Dendritic cell treated with granulocyte-macrophage colony-stimulating factor and Interleukin-4, amounts not matched to agents 40 ng/mL and 50 ng/mL, for 4 days (primary cell): ENCODE results near the gene ATRX.
"Not testable (repeated sequence)": the region's sequence is repeated elsewhere in the genome, so short reads cannot be mapped to it uniquely, and the experiment has no call there.

Source experiments
- H3K27ac Mint-ChIP-seq: one replicate; pipeline ENCODE4 v1.8.0; 2022; ENCODE audit warnings: mild to moderate bottlenecking, mixed read lengths
- H3K27me3 Mint-ChIP-seq: one replicate; pipeline ENCODE4 v1.8.0; 2022; ENCODE audit warnings: mild to moderate bottlenecking, mixed read lengths
- H3K36me3 Mint-ChIP-seq: one replicate; pipeline ENCODE4 v1.8.0; 2022; ENCODE audit warnings: low read depth, mixed read lengths
- H3K4me1 Mint-ChIP-seq: one replicate; pipeline ENCODE4 v1.8.0; 2022; ENCODE audit warnings: low read depth, mixed read lengths
- H3K4me3 Mint-ChIP-seq: one replicate; pipeline ENCODE4 v1.8.0; 2022; ENCODE audit warnings: mild to moderate bottlenecking, moderate library complexity, mixed read lengths
- H3K9me3 Mint-ChIP-seq: one replicate; pipeline ENCODE4 v1.8.0; 2022; ENCODE audit warnings: mixed read lengths
- intact Hi-C: fragments of 100-400 bp; cut with micrococcal nuclease; formaldehyde crosslinking; loops from one replicate; pipeline ENCODE4 v1.15.0; 2022

ATRX gene

DNA sequence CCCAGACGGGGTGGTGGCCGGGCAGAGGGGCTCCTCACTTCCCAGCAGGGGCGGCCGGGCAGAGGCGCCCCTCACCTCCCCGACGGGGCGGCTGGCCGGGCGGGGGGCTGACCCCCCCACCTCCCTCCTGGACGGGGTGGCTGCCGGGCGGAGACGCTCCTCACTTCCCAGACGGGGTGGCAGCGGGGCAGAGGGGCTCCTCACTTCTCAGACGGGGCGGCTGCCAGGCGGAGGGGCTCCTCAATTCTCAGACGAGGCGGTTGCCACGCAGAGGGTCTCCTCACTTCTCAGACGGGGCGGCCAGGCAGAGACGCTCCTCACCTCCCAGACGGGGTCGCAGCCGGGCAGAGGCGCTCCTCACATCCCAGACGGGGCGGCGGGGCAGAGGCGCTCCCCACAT lies 19.8 kb downstream of the ATRX start:
- H3K4me3 Mint-ChIP-seq, H3K9me3 Mint-ChIP-seq, H3K27me3 Mint-ChIP-seq, intact Hi-C loops, H3K27ac Mint-ChIP-seq, H3K4me1 Mint-ChIP-seq: not testable (repeated sequence)
- H3K36me3 Mint-ChIP-seq = peaks cover 13% of the 10 kb centered on the region

DNA sequence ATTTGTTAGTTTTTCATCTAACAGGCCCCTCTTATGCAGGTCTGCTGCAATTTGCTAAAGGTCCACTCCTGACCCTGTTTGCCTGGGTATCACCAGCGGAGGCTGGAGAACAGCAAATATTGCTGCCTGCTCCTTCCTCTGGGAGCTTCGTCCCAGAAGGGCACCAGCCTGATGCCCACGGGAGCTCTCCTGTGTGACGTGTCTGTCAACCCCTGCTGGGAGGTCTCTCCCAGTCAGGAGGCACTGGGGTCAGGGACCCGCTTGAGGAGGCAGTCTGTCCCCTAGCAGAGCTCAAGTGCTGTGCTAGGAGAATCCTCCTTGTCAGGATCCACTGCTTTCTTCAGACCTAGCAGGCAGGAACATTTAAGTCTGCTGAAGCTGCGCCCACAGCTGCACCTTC lies 30.5 kb downstream of the ATRX start:
- H3K4me3 Mint-ChIP-seq = no peak overlapping the region
- H3K36me3 Mint-ChIP-seq = peaks cover 27% of the 10 kb centered on the region
- H3K27ac Mint-ChIP-seq = no peak overlapping the region
- H3K27me3 Mint-ChIP-seq = no peaks in the 10 kb centered on the region
- H3K9me3 Mint-ChIP-seq = peaks cover 21% of the 10 kb centered on the region
- intact Hi-C loops = no loop called here
- H3K4me1 Mint-ChIP-seq = no peaks in the 10 kb centered on the region

DNA sequence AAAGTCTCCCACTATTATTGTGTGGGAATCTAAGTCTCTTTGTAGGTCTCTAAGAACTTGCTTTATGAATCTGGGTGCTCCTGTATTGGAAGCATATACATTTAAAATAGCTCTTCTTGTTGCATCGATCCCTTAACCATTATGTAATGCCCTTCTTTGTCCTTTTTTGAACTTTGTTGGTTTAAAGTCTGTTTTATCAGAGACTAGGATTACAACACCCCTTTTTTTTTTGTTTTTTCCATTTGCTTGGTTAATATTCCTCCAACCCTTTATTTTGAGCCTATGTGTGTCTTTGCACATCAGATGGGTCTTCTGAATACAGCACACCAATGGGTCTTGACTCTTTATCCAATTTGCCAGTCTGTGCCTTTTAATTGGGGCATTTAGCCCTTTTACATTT lies 32.1 kb downstream of the ATRX start:
- Mint-ChIP-seq H3K9me3 (peaks cover 21% of the 10 kb centered on the region), H3K36me3 (peaks cover 27% of the 10 kb centered on the region)
- H3K27me3 Mint-ChIP-seq, H3K4me3 Mint-ChIP-seq, H3K27ac Mint-ChIP-seq, H3K4me1 Mint-ChIP-seq, intact Hi-C loops: not testable (repeated sequence)

DNA sequence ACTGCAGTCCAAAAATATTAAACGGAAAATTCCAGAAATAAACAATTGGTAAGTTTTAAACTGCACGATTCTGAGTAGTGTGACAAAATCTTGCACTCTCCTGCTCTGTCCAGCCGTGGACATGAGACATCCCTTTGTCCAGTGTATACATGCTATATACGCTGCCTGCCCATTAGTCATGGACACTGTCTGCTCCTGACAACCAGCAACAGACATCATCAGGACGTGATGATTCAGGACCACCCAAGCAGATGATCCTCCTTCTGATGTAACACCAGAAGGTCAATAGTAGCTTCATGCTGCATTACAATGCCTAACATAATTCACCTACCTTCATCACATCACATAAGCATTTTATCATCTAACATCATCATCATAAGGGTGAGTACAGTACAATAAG lies 36.3 kb downstream of the ATRX start:
- Mint-ChIP-seq H3K27ac (no peak overlapping the region), H3K9me3 (peaks cover 14% of the 10 kb centered on the region), H3K4me1 (no peaks in the 10 kb centered on the region), H3K36me3 (peaks cover 1% of the 10 kb centered on the region), H3K27me3 (no peaks in the 10 kb centered on the region), H3K4me3 (no peak overlapping the region)
- intact Hi-C loops = no loop called here

DNA sequence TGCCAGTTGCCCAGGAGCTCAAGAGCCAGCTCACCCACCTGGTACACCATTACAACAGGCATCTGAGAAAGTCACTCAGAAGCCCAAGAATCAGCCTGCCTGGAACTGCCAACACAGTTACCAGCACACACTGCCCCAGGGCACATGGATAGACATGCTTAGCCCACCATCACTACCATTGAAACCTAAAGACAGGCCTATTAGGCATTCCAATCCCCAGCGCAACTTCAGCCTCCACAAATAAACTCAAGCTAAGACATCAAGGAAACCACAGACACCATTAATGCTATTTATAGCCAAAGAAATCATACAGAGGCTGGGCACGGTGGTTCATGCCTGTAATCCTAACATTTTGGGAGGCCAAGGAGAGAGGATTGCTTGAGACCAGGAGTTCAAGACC lies 42.3 kb downstream of the ATRX start:
- no peaks in the 10 kb centered on the region for H3K9me3 Mint-ChIP-seq
- H3K27ac Mint-ChIP-seq = peak overlapping the region; percentile 12
- no peaks in the 10 kb centered on the region for H3K36me3 Mint-ChIP-seq
- intact Hi-C loops = no loop called here
- no peak overlapping the region for H3K4me3 Mint-ChIP-seq
- no peaks in the 10 kb centered on the region for H3K27me3 Mint-ChIP-seq
- H3K4me1 Mint-ChIP-seq = peaks cover 29% of the 10 kb centered on the region

DNA sequence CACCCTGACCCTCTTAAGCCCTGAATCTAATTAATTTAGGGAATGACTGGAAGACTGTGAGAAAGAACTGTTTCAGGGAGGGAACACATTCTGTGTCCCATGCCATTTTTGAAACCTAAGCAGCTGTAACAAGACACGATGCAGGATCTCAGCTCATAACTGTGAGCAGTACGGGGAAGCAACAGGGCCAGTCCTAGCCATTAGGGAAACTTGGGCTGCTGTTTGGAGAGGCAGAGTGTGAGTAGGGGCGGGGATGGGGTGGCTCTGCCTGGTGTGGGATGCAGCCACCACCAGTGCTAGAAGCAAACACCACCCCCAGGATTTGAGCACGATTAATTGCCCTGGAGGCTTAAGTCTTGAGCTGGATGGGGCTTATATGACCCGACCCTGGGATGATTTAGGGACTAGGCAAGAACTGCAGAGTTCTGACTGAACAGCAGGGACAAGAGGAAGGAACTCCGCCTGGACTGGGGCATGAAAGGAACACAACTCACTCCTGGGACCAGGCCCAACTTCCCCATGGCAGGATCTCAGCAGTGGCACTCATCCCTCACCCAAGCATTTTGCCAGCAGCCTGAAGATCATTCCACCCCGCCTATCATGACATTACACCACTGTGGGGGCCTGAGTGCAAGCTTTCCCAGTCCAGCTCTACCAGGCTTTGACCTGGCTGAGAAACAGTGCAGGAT lies 43.1 kb downstream of the ATRX start:
- Mint-ChIP-seq H3K27me3 (no peaks in the 10 kb centered on the region), H3K4me3 (no peak overlapping the region), H3K4me1 (peaks cover 29% of the 10 kb centered on the region), H3K36me3 (no peaks in the 10 kb centered on the region), H3K27ac (peak overlapping the region; percentile 45), H3K9me3 (no peaks in the 10 kb centered on the region)
- intact Hi-C loops = no loop called here

DNA sequence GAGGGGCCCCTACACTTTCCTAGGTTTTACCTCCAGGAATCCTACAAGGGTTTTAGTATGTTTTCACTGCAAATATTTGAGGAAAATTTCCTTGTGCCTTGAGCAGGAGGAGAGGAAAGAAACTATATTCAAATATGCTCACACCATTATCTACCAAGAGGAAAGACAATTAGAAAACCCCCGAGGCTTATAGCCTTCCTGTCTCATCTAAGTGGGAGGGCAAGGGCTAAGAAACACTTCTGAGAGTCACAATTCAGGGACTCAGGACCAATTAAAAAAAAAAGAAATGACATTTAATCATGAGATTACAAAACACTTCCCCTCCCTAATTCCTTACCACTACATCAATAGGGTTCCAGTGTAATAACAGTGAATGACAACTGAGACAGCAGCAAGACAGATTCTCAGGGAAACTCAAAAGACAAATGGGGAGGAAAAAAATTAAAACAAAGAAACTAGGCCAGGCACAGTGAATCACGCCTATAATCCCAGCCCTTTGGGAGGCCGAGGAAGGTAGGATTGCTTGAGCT lies 45.6 kb downstream of the ATRX start:
- Mint-ChIP-seq H3K27ac (no peak overlapping the region), H3K9me3 (no peaks in the 10 kb centered on the region), H3K4me1 (peaks cover 29% of the 10 kb centered on the region), H3K27me3 (no peaks in the 10 kb centered on the region), H3K36me3 (no peaks in the 10 kb centered on the region), H3K4me3 (no peak overlapping the region)
- intact Hi-C loops = no loop called here

DNA sequence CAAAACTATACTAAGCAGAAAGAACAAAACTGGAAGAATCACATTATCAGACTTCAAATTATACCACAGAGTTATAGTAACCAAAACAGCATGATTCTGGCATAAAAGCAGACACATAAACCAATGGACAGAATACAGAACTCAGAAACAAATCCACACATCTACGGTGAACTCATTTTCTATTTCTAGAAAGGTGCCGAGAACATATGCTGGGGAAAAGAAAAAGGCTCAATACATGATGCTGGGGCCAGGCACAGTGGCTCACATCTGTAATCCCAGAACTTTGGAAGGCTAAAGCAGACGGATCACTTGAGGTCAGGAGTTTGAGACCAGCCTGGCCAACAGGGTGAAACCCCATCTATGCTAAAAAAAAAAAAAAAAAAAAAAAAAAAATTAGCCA lies 52.7 kb downstream of the ATRX start:
- intact Hi-C loops = no loop called here
- no peak overlapping the region for H3K4me3 Mint-ChIP-seq
- H3K27ac Mint-ChIP-seq = no peak overlapping the region
- H3K36me3 Mint-ChIP-seq = no peaks in the 10 kb centered on the region
- no peaks in the 10 kb centered on the region for H3K27me3 Mint-ChIP-seq
- no peaks in the 10 kb centered on the region for H3K9me3 Mint-ChIP-seq
- H3K4me1 Mint-ChIP-seq = peaks cover 27% of the 10 kb centered on the region

DNA sequence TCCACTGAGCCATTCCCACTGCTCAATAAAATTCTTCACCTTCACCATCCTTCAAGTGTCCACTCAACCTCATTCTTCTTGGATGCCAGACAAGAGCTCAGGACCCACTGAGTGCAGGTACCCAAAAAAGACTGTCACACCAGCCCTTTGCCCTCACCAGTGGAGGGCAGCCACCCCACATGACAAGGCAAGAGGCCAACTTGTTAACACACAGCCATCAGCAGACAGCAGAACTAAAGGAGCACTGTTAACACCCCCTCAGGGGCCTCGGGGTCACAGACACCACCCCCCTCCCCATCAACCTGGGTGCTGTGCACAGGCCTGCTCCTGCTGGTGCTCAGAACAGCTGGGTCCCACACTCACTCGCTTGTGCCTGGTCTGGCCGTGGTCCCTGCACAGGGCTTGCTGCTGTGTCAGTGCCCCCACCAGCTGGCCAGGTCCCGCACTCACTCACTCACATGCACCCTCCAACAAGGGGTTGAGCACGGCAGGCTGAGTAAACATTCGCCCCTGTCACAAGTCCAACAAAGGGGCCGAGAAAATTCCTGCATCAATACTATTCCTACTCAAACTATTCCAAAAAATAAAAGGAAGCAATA lies 54.1 kb downstream of the ATRX start:
- intact Hi-C loops = no loop called here
- no peak overlapping the region for H3K4me3 Mint-ChIP-seq
- H3K36me3 Mint-ChIP-seq = no peaks in the 10 kb centered on the region
- H3K27me3 Mint-ChIP-seq = no peaks in the 10 kb centered on the region
- H3K9me3 Mint-ChIP-seq = no peaks in the 10 kb centered on the region
- H3K27ac Mint-ChIP-seq = no peak overlapping the region
- peaks cover 27% of the 10 kb centered on the region for H3K4me1 Mint-ChIP-seq

DNA sequence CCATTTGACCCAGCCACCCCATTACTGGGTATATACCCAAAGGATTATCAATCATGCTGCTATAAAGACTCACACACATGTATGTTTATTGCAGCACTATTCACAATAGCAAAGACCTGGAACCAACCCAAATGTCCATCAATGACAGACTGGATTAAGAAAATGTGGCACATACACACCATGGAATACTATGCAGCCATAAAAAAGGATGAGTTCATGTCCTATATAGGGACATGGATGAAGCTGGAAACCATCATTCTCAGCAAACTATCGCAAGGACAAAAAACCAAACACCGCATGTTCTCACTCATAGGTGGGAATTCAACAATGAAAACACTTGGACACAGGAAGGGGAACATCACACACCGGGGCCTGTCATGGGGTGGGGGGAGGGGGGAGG lies 59.9 kb downstream of the ATRX start:
- H3K9me3 Mint-ChIP-seq, H3K27me3 Mint-ChIP-seq, H3K36me3 Mint-ChIP-seq, H3K27ac Mint-ChIP-seq, intact Hi-C loops, H3K4me3 Mint-ChIP-seq: not testable (repeated sequence)
- H3K4me1 Mint-ChIP-seq = peaks cover 14% of the 10 kb centered on the region

DNA sequence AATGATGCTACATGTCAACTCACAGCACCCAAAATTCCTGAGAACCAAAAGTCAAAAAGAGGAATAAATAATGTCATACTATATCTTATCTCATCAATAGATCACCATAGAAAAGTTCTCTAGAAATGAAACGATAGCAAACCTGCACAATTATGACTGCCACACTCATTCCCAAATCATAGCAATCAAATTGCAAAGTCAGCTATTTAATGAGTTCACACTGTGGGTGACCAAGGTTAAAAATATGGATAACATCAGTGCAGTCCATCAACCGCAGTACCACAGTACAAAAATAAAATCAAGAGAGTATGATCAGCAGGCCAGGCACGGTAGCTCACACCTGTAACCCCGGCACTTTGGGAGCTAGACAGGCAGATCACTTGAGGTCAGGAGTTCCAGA lies 62.3 kb downstream of the ATRX start:
- H3K27me3 Mint-ChIP-seq = no peaks in the 10 kb centered on the region
- H3K4me3 Mint-ChIP-seq = no peak overlapping the region
- intact Hi-C loops = no loop called here
- H3K4me1 Mint-ChIP-seq = peaks cover 25% of the 10 kb centered on the region
- no peak overlapping the region for H3K27ac Mint-ChIP-seq
- H3K36me3 Mint-ChIP-seq = no peaks in the 10 kb centered on the region
- no peaks in the 10 kb centered on the region for H3K9me3 Mint-ChIP-seq

DNA sequence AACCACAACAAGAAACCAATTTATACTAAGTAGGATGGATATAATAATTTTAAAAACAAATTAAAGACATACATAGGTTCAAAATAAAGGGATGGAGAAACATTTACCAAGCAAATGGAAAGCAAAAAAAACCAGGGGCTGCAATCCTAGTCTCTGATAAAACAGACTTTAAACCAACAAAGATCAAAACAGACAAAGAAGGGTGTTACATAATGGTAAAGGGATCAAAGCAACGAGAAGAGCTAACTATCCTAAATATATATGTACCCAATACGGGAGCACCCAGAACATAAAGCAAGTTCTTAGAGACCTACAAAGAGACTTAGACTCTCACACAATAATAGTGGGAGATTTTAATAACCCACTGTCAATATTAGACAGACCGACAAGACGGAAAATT lies 66.6 kb downstream of the ATRX start:
- intact Hi-C loops = no loop called here
- Mint-ChIP-seq H3K27ac (no peak overlapping the region), H3K9me3 (no peaks in the 10 kb centered on the region), H3K4me1 (peaks cover 25% of the 10 kb centered on the region), H3K27me3 (no peaks in the 10 kb centered on the region), H3K4me3 (no peak overlapping the region), H3K36me3 (peaks cover 19% of the 10 kb centered on the region)

DNA sequence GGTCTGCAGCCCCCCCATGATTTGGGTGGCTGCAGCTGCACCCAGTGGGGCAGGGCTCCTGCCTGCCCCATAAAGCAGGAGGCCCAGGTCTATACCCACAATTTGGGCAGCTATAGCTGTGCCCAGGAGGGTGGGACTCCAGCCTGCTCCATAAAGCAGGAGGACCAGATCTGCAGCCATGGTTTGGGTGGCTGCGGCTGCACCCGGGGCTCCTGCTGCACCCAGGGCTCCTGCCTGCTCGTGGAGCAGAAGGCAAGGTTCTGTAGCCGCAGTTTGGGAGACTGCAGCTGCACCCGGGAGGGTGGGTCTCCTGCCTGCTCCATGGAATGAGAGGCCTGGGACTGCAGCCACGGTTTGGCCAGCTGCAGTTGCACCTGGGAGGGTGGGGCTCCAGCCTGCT lies 81.1 kb downstream of the ATRX start:
- no peaks in the 10 kb centered on the region for H3K4me1 Mint-ChIP-seq
- H3K9me3 Mint-ChIP-seq = no peaks in the 10 kb centered on the region
- no peak overlapping the region for H3K27ac Mint-ChIP-seq
- no peak overlapping the region for H3K4me3 Mint-ChIP-seq
- H3K36me3 Mint-ChIP-seq = peaks cover 32% of the 10 kb centered on the region
- intact Hi-C loops = no loop called here
- H3K27me3 Mint-ChIP-seq = no peaks in the 10 kb centered on the region

DNA sequence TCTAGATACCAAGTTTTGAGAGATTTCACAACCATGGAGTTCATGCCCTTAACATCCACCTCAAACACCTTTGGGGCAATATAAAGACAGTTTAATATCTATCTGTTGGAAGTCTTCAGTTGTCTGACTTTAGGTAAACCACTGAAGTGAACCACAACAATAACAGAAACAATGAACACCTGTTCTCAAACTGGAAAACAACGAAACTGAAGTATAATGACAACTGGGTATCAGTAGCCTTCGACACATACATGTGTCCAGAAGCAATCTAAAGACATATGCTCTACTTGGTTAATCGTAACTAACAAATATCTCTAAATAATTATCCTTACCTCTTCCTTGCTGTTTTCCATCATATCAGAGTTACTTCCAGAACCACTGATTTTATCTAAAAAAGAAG lies 87.8 kb downstream of the ATRX start:
- Mint-ChIP-seq H3K36me3 (peaks cover 30% of the 10 kb centered on the region), H3K9me3 (no peaks in the 10 kb centered on the region), H3K27ac (no peak overlapping the region), H3K27me3 (no peaks in the 10 kb centered on the region), H3K4me3 (no peak overlapping the region), H3K4me1 (no peaks in the 10 kb centered on the region)
- intact Hi-C loops = no loop called here

DNA sequence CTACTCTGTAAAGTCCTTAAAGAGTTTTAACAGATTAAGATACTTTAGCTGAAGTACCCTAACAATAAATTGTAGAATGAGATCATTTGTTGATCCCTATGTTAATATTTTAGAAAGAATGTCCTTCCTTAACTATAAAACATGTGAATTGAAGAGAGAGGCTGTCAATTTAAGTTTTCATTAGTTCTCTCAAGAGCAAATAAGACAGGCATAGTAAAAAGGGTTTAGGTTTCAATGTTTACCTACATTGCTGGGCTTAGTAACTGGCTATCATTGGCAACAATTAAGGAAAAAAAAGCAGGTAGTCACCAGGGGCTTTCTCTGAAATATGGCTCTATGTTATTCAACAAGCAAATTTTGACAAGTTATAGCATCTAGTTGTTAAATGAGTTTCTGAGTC lies 91.5 kb downstream of the ATRX start:
- no peak overlapping the region for H3K27ac Mint-ChIP-seq
- H3K4me1 Mint-ChIP-seq = peaks cover 4% of the 10 kb centered on the region
- H3K4me3 Mint-ChIP-seq = no peak overlapping the region
- H3K9me3 Mint-ChIP-seq = no peaks in the 10 kb centered on the region
- peaks cover 26% of the 10 kb centered on the region for H3K36me3 Mint-ChIP-seq
- intact Hi-C loops = no loop called here
- H3K27me3 Mint-ChIP-seq = no peaks in the 10 kb centered on the region
